Gastrocnemius medialis (tissue), 4 donors: ENCODE measurements around the gene UFD1. TPM values are rescaled to one million over a fixed set of nuclear protein-coding genes. Genes with fewer than 3 reads are reported as not detected.

ENCODE experiments used
- ATAC-seq, 2 donors: fragments of 150-250 bp; one replicate each; pipeline ENCODE4 v1.9.1; 2016
- DNase-seq, 2 donors: peaks; one replicate each; pipeline ENCODE4 v3.0.0-alpha.2; 2019
- H3K27ac ChIP-seq, 4 donors: fragments of 200-600 bp; sonication (generic); 1 replicate in 1 of 4; 2 replicates in 3 of 4; pipeline ENCODE4 v1.5.1; 2016 to 2018; ENCODE audit warnings: mild to moderate bottlenecking in 2 of 4, moderate library complexity in 1 of 4
- H3K27me3 ChIP-seq, 3 donors: fragments of 200-600 bp; sonication (generic) in 2 of 3; 1 replicate in 1 of 3; 2 replicates in 2 of 3; pipeline versions ENCODE4 v1.5.1 to v1.6.0; 2016 to 2019; ENCODE audit warnings: mild to moderate bottlenecking in 1 of 3, moderate library complexity in 1 of 3
- H3K36me3 ChIP-seq, 2 donors: fragments of 200-600 bp; sonication (generic) in 1 of 2; one replicate each; pipeline ENCODE4 v1.5.1; 2017 to 2018
- H3K4me1 ChIP-seq, 2 donors: fragments of 200-600 bp; sonication (generic) in 1 of 2; one replicate each; pipeline ENCODE4 v1.5.1; 2016 to 2017; ENCODE audit warnings: mild to moderate bottlenecking in 2 of 2
- H3K4me3 ChIP-seq, 4 donors: fragments of 200-600 bp; sonication (generic) in 3 of 4; 1 replicate in 1 of 4; 2 replicates in 3 of 4; pipeline ENCODE4 v1.5.1; 2016 to 2019; ENCODE audit warnings: mild to moderate bottlenecking in 2 of 4
- H3K9me3 ChIP-seq, 3 donors: fragments of 200-600 bp; sonication (generic) in 2 of 3; 1 replicate in 1 of 3; 2 replicates in 2 of 3; pipeline ENCODE4 v1.5.1; 2016 to 2019
- CTCF ChIP-seq, 5 experiments: fragments of 450-650 bp in 3 of 5; fragments of 200-600 bp in 2 of 5; sonication (generic) in 2 of 5; IDR thresholded peaks in 4 of 5; conservative IDR thresholded peaks in 1 of 5; 1 replicate in 4 of 5; 2 replicates in 1 of 5; pipeline ENCODE4 v1.5.1; 2016 to 2019; ENCODE audit warnings: antibody characterized with exemption in 5 of 5, mild to moderate bottlenecking in 3 of 5, moderate library complexity in 3 of 5
- POLR2A ChIP-seq, 2 donors: fragments of 450-650 bp; IDR thresholded peaks; one replicate each; pipeline ENCODE4 v1.6.1; 2017; ENCODE audit warnings: antibody characterized with exemption in 2 of 2, mild to moderate bottlenecking in 2 of 2, moderate library complexity in 2 of 2
- in situ Hi-C, 4 donors: fragments of 200-750 bp; cut with MboI; loops; one replicate each; pipeline versions ENCODE4 v1.15.0 to v1.8.0; 2017; ENCODE audit warnings: low sequenced_read_pairs in 4 of 4
- intact Hi-C: fragments of 100-400 bp; cut with DNase I; formaldehyde crosslinking; loops from one replicate; pipeline ENCODE4 v1.15.1; 2023; ENCODE audit warnings: low total_unique reads
- total RNA-seq, 4 donors: library from RNA; depleted of rRNA; stranded (reverse); fragments of >200 nt; gene quantifications; one replicate each; pipeline versions ENCODE4 v1.1.0 to v1.2.3, GENCODE V29; 2016

UFD1 gene
- total RNA-seq, 4 donors from 2014 or later, result 106 to 199 (median 165) TPM

- TF ChIP-seq CTCF (IDR thresholded peaks at IDR 0.05 in 4 of 5, conservative IDR thresholded peaks at IDR 0.05 in 1 of 5) (no peak), POLR2A (IDR thresholded peaks at IDR 0.05) (peak; percentile 26 to 48)
- DNase-seq (no peak), ATAC-seq (peak in 1 of 2 donors; percentile 3)
- in situ Hi-C loops, result no loop called here
- H3K4me3 ChIP-seq, result peak overlapping the region; percentile 75 to 96 (median 88)
- intact Hi-C loops, result loop anchor here (5.0 to 10.0 kb wide), 3 partner anchors 205 to 308 kb away; partner anchors contain the start of genes DGCR2 and SLC25A1
- H3K36me3 ChIP-seq, result peaks cover 0 to 11% of the 10 kb centered on the region in 2 donors
- peak overlapping the region; percentile 83 to 100 (median 89) for H3K27ac ChIP-seq
- peaks cover 32 to 39% of the 10 kb centered on the region in 2 donors for H3K4me1 ChIP-seq
- H3K9me3 ChIP-seq, result no peaks in the 10 kb centered on the region
- H3K27me3 ChIP-seq, result no peaks in the 10 kb centered on the region
Observed at GRCh38 chr22:19429950-19430889, 48.8 kb downstream of the UFD1 start.

GRCh38 chr22:19424186-19424500, 54.9 kb downstream of the UFD1 start:
- TF ChIP-seq CTCF (IDR thresholded peaks at IDR 0.05 in 4 of 5, conservative IDR thresholded peaks at IDR 0.05 in 1 of 5) (no peak), POLR2A (IDR thresholded peaks at IDR 0.05) (no peak)
- Histone ChIP-seq H3K9me3 (no peaks in the 10 kb centered on the region), H3K4me3 (no peak overlapping the region), H3K27me3 (no peaks in the 10 kb centered on the region), H3K27ac (no peak overlapping the region), H3K4me1 (peaks cover 8 to 36% of the 10 kb centered on the region in 2 donors), H3K36me3 (no peaks in the 10 kb centered on the region)
- DNase-seq, result no peak
- in situ Hi-C loops, result no loop called here
- no peak for ATAC-seq
- intact Hi-C loops, result loop anchor here (2.0 to 10.0 kb wide), 2 partner anchors 13 to 211 kb away; no protein-coding TSS in a partner anchor

- DNase-seq (no peak), ATAC-seq (no peak)
- Histone ChIP-seq H3K9me3 (no peaks in the 10 kb centered on the region), H3K4me1 (peaks cover 4 to 23% of the 10 kb centered on the region in 2 donors), H3K4me3 (no peak overlapping the region), H3K27ac (no peak overlapping the region), H3K36me3 (no peaks in the 10 kb centered on the region), H3K27me3 (no peaks in the 10 kb centered on the region)
- no peak for TF ChIP-seq POLR2A (IDR thresholded peaks at IDR 0.05)
- TF ChIP-seq CTCF (IDR thresholded peaks at IDR 0.05 in 4 of 5, conservative IDR thresholded peaks at IDR 0.05 in 1 of 5), result no peak
- in situ Hi-C loops, result no loop called here
- intact Hi-C loops, result loop anchor here (10.0 kb wide), 1 partner anchor 212 kb away; no protein-coding TSS in a partner anchor
Observed at GRCh38 chr22:19422440-19423301, 56.3 kb downstream of the UFD1 start.

GRCh38 chr22:19420321-19420720, 58.7 kb downstream of the UFD1 start:
- Histone ChIP-seq H3K4me3 (no peak overlapping the region), H3K9me3 (no peaks in the 10 kb centered on the region), H3K36me3 (no peaks in the 10 kb centered on the region), H3K4me1 (peaks cover 0 to 17% of the 10 kb centered on the region in 2 donors), H3K27me3 (no peaks in the 10 kb centered on the region), H3K27ac (no peak overlapping the region)
- in situ Hi-C loops (no loop called here), intact Hi-C loops (loop anchor here (10.0 kb wide), 1 partner anchor 214 kb away; no protein-coding TSS in a partner anchor)
- ATAC-seq (no peak), DNase-seq (no peak)
- TF ChIP-seq POLR2A (IDR thresholded peaks at IDR 0.05), result no peak
- no peak for TF ChIP-seq CTCF (IDR thresholded peaks at IDR 0.05 in 4 of 5, conservative IDR thresholded peaks at IDR 0.05 in 1 of 5)
